ENCODE results near the gene LRRC8E.

Gene LRRC8E

GRCh38 chr19:7905859-7906258 lies 17.5 kb downstream of the LRRC8E start:
- DNase-seq (ENCODE audit: extremely low spot score): no peak
- POLR2A ChIA-PET: no interaction called here
- CTCF ChIA-PET: no interaction called here
- TF ChIP-seq CTCF (IDR thresholded peaks at IDR 0.05; ENCODE audit: control extremely low read depth, extremely low read depth, low read depth, missing control alignments): no peak

GRCh38 chr19:7907122-7907521 lies 18.8 kb downstream of the LRRC8E start:
- DNase-seq (ENCODE audit: extremely low spot score): no peak
- ChIA-PET POLR2A (no interaction called here), CTCF (no interaction called here)
- TF ChIP-seq CTCF (IDR thresholded peaks at IDR 0.05; ENCODE audit: control extremely low read depth, extremely low read depth, low read depth, missing control alignments): no peak

GRCh38 chr19:7907544-7907943 lies 19.2 kb downstream of the LRRC8E start:
- POLR2A ChIA-PET: interaction anchor here (0.7 kb wide), 2 partner anchors 12 to 66 kb away, joined by 5 read pairs; partner anchors contain the start of gene SNAPC2
- CTCF ChIA-PET: interaction anchor here (1.1 kb wide), 1 partner anchor 10 kb away, joined by 3 read pairs; no protein-coding TSS in a partner anchor
- DNase-seq (ENCODE audit: extremely low spot score): no peak
- TF ChIP-seq CTCF (IDR thresholded peaks at IDR 0.05; ENCODE audit: control extremely low read depth, extremely low read depth, low read depth, missing control alignments): no peak

- ChIA-PET POLR2A (interaction anchor here (0.7 kb wide), 2 partner anchors 12 to 66 kb away, joined by 5 read pairs; partner anchors contain the start of gene SNAPC2), CTCF (interaction anchor here (0.9 to 1.2 kb wide), 3 partner anchors 10 to 32 kb away, joined by 3 to 5 read pairs (median 3); no protein-coding TSS in a partner anchor)
- TF ChIP-seq CTCF (IDR thresholded peaks at IDR 0.05; ENCODE audit: control extremely low read depth, extremely low read depth, low read depth, missing control alignments): no peak
- DNase-seq (ENCODE audit: extremely low spot score): no peak
Measured at GRCh38 chr19:7908078-7908699, 19.9 kb downstream of the LRRC8E start.

- no peak for TF ChIP-seq CTCF (IDR thresholded peaks at IDR 0.05; ENCODE audit: control extremely low read depth, extremely low read depth, low read depth, missing control alignments)
- CTCF ChIA-PET: interaction anchor here (0.9 to 1.2 kb wide), 3 partner anchors 9 to 31 kb away, joined by 3 to 5 read pairs (median 3); no protein-coding TSS in a partner anchor
Measured at GRCh38 chr19:7908742-7909461, 20.6 kb downstream of the LRRC8E start.

GRCh38 chr19:7909471-7910067 lies 21.3 kb downstream of the LRRC8E start:
- no peak for TF ChIP-seq CTCF (IDR thresholded peaks at IDR 0.05; ENCODE audit: control extremely low read depth, extremely low read depth, low read depth, missing control alignments)
- POLR2A ChIA-PET: no interaction called here
- no peak for DNase-seq (ENCODE audit: extremely low spot score)
- CTCF ChIA-PET: interaction anchor here (0.9 kb wide), 1 partner anchor 30 kb away, joined by 3 read pairs; no protein-coding TSS in a partner anchor

More at GRCh38 chr19:7908742-7909461, 20.6 kb downstream of the LRRC8E start:
- DNase-seq (ENCODE audit: extremely low spot score): no peak
- POLR2A ChIA-PET: interaction anchor here (0.7 kb wide), 1 partner anchor 256 kb away, joined by 3 read pairs; no protein-coding TSS in a partner anchor
